ENCODE measurements around the gene FOXA3. TPM values are rescaled to one million over a fixed set of nuclear protein-coding genes. Genes with fewer than 3 reads are reported as not detected.

FOXA3 gene
- total RNA-seq, 2 experiments from 2014 or later = not detected

GRCh38 chr19:45876161-45876410, 12.0 kb downstream of the FOXA3 start:
- Histone ChIP-seq H2AFZ (ENCODE audit: low read length) (no peak overlapping the region), H3K9me3 (ENCODE audit: low read length) (no peaks in the 10 kb centered on the region), H3K9me2 (ENCODE audit: insufficient read depth, low read length) (no peaks in the 10 kb centered on the region), H4K20me1 (ENCODE audit: insufficient read depth, low read length) (no peaks in the 10 kb centered on the region), H3K4me2 (ENCODE audit: low read length) (no peak overlapping the region), H3K79me2 (ENCODE audit: insufficient read depth, low read depth, low read length) (no peaks in the 10 kb centered on the region), H3K27ac (ENCODE audit: low read depth, low read length, poor library complexity, severe bottlenecking) (no peak overlapping the region), H3K4me1 (ENCODE audit: insufficient read depth, low read length, poor library complexity, severe bottlenecking) (peaks cover 7% of the 10 kb centered on the region), H3K4me3 (ENCODE audit: low read depth, low read length, poor library complexity, severe bottlenecking) (no peak overlapping the region), H3K36me3 (ENCODE audit: insufficient read depth, low read length) (no peaks in the 10 kb centered on the region)
- ChIA-PET CTCF (ENCODE audit: unreplicated experiment) (no interaction called here), POLR2A (interaction anchor here (0.7 kb wide), 1 partner anchor 730 kb away, joined by 5 read pairs; no protein-coding TSS in a partner anchor)
- no peak for DNase-seq (ENCODE audit: low spot score)
- BruUV-seq (replicated peaks) = no TSS peak
- TF ChIP-seq CTCF (conservative IDR thresholded peaks at IDR 0.05; ENCODE audit: low read length) (no peak), EZH2phosphoT487 (IDR thresholded peaks at IDR 0.05; ENCODE audit: borderline replicate concordance, low read depth, low read length) (no peak)
- intact Hi-C loops (cut with micrococcal nuclease; ENCODE audit: unreplicated experiment) = no loop called here

- no peaks in the 10 kb centered on the region for H3K36me3 ChIP-seq (ENCODE audit: insufficient read depth, low read length)
- no peaks in the 10 kb centered on the region for H3K9me2 ChIP-seq (ENCODE audit: insufficient read depth, low read length)
- H2AFZ ChIP-seq (ENCODE audit: low read length) = no peak overlapping the region
- peaks cover 11% of the 10 kb centered on the region for H3K4me1 ChIP-seq (ENCODE audit: insufficient read depth, low read length, poor library complexity, severe bottlenecking)
- no peak overlapping the region for H3K4me3 ChIP-seq (ENCODE audit: low read depth, low read length, poor library complexity, severe bottlenecking)
- ChIA-PET CTCF (ENCODE audit: unreplicated experiment) (no interaction called here), POLR2A (interaction anchor here (0.7 kb wide), 1 partner anchor 730 kb away, joined by 5 read pairs; no protein-coding TSS in a partner anchor)
- DNase-seq (ENCODE audit: low spot score) = no peak
- no peaks in the 10 kb centered on the region for H3K9me3 ChIP-seq (ENCODE audit: low read length)
- TF ChIP-seq CTCF (conservative IDR thresholded peaks at IDR 0.05; ENCODE audit: low read length) (no peak), EZH2phosphoT487 (IDR thresholded peaks at IDR 0.05; ENCODE audit: borderline replicate concordance, low read depth, low read length) (no peak)
- BruUV-seq (replicated peaks) = no TSS peak
- intact Hi-C loops (cut with micrococcal nuclease; ENCODE audit: unreplicated experiment) = no loop called here
- no peak overlapping the region for H3K4me2 ChIP-seq (ENCODE audit: low read length)
- no peak overlapping the region for H3K27ac ChIP-seq (ENCODE audit: low read depth, low read length, poor library complexity, severe bottlenecking)
- no peaks in the 10 kb centered on the region for H3K79me2 ChIP-seq (ENCODE audit: insufficient read depth, low read depth, low read length)
- H4K20me1 ChIP-seq (ENCODE audit: insufficient read depth, low read length) = no peaks in the 10 kb centered on the region
Observed at GRCh38 chr19:45876411-45877197, 12.5 kb downstream of the FOXA3 start.

- Histone ChIP-seq H3K4me1 (ENCODE audit: insufficient read depth, low read length, poor library complexity, severe bottlenecking) (peaks cover 27% of the 10 kb centered on the region), H3K79me2 (ENCODE audit: insufficient read depth, low read depth, low read length) (no peaks in the 10 kb centered on the region), H4K20me1 (ENCODE audit: insufficient read depth, low read length) (no peaks in the 10 kb centered on the region), H3K27ac (ENCODE audit: low read depth, low read length, poor library complexity, severe bottlenecking) (no peak overlapping the region), H3K4me3 (ENCODE audit: low read depth, low read length, poor library complexity, severe bottlenecking) (no peak overlapping the region), H3K9me3 (ENCODE audit: low read length) (no peaks in the 10 kb centered on the region), H3K36me3 (ENCODE audit: insufficient read depth, low read length) (no peaks in the 10 kb centered on the region; the same call in 1 of the 2 replicates), H3K9me2 (ENCODE audit: insufficient read depth, low read length) (no peaks in the 10 kb centered on the region), H3K4me2 (ENCODE audit: low read length) (no peak overlapping the region), H2AFZ (ENCODE audit: low read length) (no peak overlapping the region)
- no peak for DNase-seq (ENCODE audit: low spot score)
- CTCF ChIA-PET (ENCODE audit: unreplicated experiment) = no interaction called here
- TF ChIP-seq CTCF (conservative IDR thresholded peaks at IDR 0.05; ENCODE audit: low read length) (no peak), EZH2phosphoT487 (IDR thresholded peaks at IDR 0.05; ENCODE audit: borderline replicate concordance, low read depth, low read length) (no peak)
- no TSS peak for BruUV-seq (replicated peaks)
- POLR2A ChIA-PET = no interaction called here
- intact Hi-C loops (cut with micrococcal nuclease; ENCODE audit: unreplicated experiment) = no loop called here
Observed at GRCh38 chr19:45878043-45878794, 14.1 kb downstream of the FOXA3 start.

Data from OCI-LY7 (cell line).